Right renal pelvis (tissue), 4 donors: ENCODE measurements around the gene MS4A18. TPM values are rescaled to one million over a fixed set of nuclear protein-coding genes. Genes with fewer than 3 reads are reported as not detected.
"Not testable (repeated sequence)": the region's sequence is repeated elsewhere in the genome, so short reads cannot be mapped to it uniquely, and the experiment has no call there.

Experiments
- DNase-seq, 4 donors: peaks; one replicate each; pipeline ENCODE4 v3.0.0-alpha.2; 2013; ENCODE audit warnings: low read depth in 4 of 4, low spot score in 3 of 4, missing footprints in 1 of 4
- polyA plus RNA-seq, 4 donors: library from polyadenylated mRNA; unstranded; fragments of 120-200 nt; gene quantifications; one replicate each; pipeline ENCODE4 v1.2.1, GENCODE V29; 2013; ENCODE audit not compliant: insufficient read length in 4 of 4

MS4A18 gene
- not detected for polyA plus RNA-seq

DNA sequence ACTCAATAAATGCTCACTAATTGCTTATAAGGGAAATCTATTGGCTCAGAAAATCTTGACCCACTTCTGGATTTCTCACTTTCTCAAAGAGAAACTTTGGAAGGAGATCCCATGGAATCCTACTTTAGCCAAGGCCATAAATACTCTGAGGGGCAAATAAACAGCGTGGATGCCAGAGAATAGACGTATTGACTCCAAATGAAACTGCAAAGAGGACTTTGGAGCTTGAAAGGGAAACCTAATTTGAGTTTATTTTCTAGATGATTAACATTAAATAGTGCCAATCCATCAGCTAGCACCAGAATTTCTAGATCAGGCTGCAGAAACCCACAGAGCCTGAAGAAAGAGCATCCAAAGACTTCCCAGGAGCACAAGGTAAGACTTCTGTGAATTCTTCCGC is at the start of gene MS4A18:
Gene MS4A18, plus strand, starts transcription at position 301 of the 400 bp plus-strand sequence.
- DNase-seq = no peak

DNA sequence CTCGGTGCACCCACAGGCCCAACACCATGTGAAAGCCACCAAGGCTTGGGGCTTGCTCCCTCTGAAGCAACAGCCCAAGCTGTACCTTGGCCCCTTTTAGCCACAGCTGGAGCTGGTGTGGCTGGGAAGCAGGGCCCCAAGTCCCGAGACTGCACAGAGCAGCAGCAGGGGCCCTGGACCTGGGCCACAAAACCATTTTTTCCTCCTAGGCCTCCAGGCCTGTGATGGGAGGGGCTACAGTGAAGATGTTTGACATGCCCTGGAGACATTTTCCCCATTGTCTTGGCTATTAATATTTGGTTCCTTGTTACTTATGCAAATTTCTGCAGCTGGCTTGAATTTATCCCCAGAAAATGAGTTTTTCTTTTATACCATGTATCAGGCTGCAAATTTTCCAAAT is 46.3 kb upstream of the MS4A18 start:
- DNase-seq = not testable (repeated sequence)

DNA sequence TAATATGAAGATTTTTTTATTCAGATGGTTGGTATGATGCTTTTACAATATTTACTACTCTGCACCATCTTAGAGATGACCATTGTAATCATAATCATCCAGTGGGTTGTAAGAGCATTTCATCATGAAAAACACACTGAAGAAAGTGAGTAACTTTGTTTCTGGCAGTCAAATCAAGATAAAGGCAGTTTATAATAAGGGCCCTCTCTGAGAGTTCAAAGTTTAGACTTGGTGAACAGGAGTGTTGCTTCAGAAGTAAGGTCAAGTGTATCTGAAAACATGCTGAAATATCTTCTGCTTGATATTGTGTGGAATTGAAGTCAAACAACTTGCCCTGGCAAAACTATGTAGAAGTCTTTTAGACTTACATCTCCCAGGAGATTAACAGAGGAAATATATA is 44.6 kb upstream of the MS4A18 start:
- DNase-seq = no peak

DNA sequence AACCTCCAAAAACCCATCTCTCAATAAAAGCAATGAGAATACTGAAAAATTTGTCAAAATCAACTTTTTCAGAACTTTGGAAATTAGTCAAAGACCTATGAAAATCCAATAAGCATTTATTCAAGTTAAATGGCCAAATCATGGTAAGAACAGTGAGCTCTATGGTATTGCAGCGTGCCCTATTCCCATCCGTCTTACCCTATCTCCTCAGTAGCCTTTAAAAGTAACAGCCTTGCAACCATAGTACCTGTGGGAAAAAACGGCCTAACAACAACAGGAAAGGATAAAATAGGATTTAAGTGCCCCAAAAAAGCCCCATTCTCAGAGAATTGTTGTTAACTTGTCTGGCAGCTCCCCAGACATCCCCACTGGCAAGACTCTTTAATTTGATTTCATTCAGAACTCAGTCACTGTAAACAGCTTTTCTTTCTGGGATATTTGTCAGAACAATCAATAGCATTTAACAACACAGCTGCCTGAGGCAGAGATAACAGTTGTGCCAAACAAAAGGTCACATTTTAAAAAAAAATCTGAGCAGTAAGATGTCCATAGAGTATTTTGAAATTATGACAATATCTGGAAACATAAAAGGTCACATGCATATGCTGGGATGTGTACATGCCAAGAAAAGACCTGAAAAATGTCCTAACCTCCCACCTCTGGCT is 43.9 kb upstream of the MS4A18 start:
- DNase-seq = no peak

DNA sequence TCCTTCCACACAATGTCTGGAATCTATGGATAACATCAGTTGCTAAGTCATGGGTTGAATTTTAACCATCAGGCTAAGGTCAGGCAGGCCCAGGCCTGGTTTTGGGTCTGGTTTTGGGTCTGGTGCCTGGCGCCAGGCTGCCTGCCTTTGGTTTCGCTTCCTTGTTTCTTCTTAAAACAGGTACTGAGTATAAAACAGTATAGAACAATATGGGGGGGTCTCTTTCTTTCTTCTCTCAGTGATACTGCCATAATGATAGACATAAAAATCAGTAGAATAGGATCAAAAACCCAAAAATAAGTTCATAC is 40.0 kb upstream of the MS4A18 start:
- not testable (repeated sequence) for DNase-seq

DNA sequence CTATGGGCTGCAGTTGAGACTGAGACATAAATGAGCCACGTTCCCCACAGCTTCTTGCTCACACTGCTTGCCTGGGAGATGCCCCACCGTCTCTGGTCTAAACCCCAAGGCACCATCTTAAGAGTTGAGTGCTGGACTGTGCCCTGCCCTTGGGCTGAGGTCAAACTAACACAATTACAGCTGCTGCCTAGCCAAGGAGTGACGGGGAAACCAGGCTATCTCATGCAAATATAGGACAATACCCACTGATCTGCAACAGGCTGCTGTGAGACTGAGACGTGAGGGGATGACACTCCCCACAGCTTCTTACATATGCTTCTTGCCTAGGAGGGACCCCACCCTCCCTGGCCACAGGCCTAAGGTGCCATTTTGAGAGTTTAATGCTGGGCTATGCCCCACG is 32.9 kb upstream of the MS4A18 start:
- no peak for DNase-seq

DNA sequence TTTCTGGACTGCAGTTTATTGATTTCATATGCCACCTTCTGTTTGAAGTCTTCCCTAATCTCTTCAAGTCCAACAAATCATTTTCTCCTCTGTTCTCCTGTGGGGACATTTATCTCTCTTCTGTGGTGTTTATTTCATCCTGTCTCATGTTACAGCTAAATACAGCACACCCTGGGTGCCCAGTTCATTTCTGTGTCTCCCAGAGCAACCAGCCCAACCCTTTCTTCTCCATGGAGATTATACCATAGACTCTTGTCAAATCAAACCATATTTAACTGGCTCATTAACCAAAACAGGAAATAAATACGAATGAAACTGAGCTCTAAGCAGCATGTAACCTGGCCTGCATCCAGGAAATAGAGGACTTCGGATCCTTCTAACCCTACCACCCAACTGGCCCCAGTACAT is 25.2 kb upstream of the MS4A18 start, which contains the start of gene MS4A8:
Gene MS4A8, plus strand, starts transcription at position 329 of the 408 bp plus-strand sequence. CDS start 1,249 bp downstream, outside the sequence.
- DNase-seq = no peak

DNA sequence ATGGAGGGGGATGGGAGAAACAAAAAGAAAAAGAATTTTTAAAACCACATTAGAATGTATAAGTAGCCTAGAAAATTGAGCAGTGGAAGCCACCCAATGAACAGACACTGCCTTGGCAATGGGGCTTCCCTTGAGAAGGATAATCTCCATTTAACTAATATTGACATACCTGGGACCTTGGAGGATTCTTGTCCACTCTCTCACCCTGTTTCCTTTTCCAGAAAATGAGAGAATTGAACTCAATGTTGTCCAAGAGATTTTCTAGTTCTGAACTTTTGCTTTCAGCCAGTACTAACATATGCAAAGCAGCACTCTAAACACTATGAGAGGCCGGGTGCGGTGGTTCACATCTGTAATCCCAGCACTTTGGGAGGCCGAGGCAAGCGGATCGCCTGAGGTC is 24.6 kb upstream of the MS4A18 start:
- no peak for DNase-seq

DNA sequence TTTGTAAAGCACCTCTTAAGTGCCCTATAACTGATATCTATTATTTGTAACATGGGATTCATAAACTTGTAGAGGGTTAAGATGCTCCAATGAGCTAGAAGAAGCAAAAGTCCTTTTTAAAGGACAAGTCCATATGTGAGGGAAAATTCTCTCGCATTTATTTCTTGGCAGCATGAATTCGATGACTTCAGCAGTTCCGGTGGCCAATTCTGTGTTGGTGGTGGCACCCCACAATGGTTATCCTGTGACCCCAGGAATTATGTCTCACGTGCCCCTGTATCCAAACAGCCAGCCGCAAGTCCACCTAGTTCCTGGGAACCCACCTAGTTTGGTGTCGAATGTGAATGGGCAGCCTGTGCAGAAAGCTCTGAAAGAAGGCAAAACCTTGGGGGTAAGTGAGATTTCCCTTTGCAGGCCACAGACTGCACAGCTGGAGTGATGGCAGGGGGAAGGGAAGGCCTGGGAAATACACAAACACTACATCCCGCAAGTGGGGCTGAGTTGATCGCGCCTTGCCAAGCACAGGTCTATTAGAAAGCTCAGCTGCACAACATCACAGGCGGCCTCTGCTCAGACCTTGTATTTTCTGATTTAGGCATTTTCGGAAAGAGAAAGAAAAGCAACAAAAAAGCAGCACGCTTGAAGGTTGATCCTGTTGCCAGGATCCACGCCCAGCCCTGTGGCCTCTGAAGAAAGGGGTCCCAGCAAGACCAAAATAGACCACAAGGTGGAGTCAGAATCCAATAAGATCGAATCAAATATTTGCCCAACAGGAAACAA is 23.6 kb upstream of the MS4A18 start:
- peak in 2 of 4 donors; percentile 2 to 11 for DNase-seq

DNA sequence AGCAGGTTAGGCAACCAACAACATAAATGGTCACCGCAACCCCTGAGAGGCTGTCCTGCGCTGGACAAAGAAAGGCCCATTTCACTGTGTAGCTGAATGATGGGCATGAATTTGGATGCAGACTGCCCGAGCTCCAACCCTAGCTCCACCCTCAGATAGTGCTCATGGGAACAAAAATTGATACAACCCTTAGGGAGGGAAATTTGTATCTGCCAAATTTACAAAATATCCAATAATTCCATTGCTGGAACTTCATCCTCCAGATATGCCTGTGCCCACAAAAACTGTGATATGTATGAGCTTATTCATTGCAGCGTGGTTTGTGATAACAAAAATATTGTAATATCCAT is 23.1 kb upstream of the MS4A18 start:
- no peak for DNase-seq

DNA sequence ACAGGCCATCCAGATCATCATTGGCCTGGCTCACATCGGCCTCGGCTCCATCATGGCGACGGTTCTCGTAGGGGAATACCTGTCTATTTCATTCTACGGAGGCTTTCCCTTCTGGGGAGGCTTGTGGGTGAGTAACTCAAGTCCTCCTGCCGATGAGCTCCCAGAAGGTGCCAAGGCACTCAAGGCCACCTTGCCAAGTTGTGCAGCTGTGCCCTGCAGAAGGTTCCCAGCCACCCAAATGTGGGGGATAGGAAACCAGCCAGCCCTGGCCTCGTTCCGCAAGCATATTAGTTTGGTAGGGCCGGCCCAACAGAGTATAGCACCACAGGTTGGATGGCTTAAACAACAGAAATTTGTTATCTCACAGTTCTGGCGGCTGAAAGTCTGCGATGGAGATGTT is 21.1 kb upstream of the MS4A18 start:
- no peak for DNase-seq

DNA sequence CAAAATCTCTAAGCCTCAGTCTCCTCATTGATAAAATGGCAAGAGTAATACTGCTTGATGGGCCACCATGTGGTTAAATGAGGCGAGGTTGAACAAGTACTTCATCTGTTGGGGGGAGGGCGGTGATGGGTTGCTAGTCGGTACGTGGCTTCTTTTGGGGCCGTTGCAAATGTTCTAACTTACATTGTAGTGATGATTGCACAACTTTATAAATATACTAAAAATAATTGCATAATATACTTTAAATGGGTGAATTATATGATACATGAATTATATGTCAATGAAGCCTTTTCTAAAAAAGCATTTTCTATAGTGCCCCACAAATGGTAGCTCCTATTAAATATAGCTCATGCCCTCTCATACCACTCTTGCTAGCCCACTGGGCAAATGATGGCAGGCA is 18.6 kb upstream of the MS4A18 start:
- no peak for DNase-seq

DNA sequence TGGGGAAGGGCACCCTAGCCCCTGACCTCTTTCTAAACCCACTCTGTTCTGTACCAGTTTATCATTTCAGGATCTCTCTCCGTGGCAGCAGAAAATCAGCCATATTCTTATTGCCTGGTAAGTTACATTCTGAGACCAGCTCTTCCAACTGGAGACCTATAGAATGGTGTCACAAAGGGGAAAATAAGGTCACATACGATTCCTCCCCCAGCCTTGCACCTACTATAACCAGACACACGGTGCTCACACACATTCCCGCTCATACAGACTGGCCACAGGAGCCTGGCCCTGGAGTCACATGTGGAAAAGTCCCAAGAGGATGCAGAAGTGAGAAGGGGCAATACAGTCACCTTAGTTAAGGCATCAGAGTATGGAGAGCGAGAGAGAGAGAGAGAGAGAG is 17.6 kb upstream of the MS4A18 start:
- DNase-seq = no peak

DNA sequence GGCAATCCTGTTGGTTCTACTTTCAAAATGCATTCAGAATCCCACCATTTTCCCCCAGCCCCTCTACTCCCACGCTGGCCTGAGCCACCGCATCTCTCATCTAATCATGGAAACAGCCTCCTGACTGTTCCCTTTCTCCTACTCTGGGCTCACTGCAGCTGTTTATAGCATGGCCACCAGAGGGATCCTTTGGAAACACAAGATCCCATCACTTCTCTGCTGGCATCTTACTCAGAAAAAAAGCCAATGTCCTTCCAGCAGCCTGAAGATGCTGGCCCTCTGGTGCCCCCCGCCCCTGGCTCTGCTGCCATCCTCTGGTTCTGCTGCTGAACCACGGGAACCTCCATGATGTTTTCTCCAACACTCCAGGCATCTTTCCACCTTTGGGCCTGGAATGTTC is 14.0 kb upstream of the MS4A18 start:
- DNase-seq = no peak

DNA sequence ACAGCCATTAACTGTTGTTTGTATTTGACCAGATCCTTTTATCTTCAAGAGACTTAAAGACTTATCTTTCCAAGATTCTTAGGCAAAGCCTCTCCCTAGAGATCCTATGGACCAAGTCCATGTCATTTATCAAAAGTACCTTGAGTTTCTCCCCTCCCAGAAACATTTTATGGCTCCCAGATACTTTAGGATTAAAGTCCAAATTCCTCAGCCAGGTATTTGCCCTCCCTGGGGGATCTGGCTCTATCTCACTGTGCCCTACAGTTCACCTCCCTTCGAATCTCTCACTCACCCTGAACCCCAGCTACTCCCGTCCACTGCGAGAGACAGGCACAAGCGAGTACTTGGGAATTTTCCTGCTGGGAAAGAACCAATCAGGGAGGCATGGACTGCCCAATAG is 13.2 kb upstream of the MS4A18 start:
- DNase-seq = no peak

DNA sequence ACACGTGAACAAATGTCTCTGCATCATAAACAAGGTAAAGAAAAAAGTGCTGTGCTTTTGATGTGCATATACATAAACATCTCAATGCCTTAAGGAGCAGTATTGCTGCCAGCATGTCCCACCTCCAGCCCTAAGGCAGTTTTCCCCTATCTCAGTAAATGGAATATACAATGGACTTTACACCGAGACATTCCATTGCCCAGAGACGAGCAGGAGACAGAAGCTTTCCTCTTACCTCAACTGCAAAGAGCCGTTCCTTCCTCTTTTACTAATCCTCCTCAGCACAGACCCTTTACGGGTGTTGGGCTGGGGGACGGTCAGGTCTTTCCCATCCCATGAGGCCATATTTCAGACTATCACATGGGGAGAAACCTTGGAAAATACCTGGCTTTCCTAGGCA is 11.1 kb upstream of the MS4A18 start:
- not testable (repeated sequence) for DNase-seq

DNA sequence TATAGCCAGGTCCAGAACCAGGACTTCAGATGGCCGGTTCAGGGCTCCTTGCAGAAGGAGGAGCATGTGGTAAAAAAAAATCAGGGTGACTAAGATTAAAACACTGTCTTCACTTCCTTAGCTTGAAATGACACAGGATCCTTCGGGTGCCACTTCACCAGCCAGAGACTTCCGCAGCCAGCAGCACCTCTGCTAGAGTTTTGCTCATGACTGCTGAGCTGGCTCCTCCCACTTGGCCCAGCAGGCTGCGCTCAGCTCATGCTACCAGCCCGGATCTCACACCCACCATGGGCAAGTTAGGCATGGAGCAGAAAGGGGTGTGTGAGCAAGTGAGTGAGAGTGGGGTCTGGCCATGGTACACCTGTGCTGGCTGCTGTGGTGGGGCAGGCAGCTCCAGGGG is 6.6 kb upstream of the MS4A18 start:
- no peak for DNase-seq

DNA sequence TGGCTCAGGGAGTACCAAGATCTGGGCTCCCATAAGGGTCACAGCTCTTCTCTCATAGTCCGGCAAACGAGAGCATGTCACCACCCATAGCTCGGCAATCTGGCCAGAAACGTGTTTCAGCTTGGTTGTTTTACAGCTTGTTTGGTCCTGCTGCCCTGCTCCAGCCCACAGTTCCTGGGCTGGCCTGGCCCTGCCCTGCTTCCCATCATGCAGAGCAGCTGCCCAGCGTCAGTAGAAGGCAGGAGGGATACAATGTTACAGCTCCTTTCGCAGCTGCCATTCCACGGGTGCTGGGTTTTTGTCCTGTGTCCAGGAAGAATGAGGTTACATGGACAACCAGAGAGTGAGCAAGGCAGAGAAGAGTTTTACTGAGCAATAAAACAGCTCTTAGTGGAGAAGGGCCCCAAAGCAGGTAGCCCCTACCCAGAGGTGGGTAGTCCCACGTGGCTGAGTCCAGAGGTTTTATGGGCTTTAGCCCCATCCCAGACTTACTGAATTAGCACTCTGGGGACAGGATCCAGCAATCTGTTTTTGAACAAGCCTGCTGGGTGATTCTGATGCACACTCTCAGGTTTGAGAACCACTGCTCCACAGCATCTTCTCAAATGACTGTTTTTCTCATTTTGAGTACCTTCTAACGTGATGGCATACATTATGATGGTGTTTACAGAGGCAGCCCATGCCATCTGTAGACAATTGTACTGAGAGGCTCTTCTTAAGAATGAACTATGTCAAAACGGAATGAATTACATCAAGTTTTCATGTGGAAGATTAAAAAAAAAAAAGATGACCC is 5.8 kb upstream of the MS4A18 start:
- DNase-seq = no peak

DNA sequence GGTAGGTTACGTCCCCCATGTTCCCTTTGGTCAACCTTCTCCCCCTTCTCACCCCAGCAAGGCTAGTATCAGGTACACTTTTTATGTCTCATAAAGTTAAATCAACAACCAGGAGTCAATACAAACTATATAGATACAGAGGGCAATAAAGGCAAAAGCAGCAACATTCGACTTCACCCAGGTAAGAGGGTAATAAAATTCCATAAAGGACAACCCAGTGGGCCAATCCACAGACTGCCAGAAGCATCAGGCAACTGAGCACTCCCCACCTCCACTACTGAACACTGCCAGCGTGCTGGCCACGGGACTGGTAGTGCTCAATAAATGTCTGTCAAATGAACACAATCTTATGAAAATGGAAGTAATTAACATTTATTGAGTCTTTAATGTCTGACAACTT is 5.1 kb upstream of the MS4A18 start:
- DNase-seq = no peak

DNA sequence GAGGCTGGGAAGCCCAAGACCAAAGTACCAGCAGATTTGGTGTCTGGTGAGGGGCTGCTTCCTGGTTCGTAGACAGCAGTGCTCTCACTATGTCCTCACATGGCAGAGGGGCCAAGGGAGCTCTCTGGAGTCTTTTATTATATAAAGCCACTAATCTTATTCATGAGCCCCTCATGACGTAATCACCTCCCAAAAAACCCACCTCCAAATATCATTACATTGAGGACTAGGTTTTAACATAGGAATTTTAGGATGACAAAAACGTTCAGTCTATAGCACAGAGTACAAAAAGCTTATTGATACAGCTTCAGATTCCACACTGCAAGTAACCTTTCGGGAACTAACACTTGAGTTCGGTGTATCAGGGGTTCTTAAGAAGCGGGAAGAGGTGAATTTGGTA is 4.1 kb upstream of the MS4A18 start:
- DNase-seq = no peak

DNA sequence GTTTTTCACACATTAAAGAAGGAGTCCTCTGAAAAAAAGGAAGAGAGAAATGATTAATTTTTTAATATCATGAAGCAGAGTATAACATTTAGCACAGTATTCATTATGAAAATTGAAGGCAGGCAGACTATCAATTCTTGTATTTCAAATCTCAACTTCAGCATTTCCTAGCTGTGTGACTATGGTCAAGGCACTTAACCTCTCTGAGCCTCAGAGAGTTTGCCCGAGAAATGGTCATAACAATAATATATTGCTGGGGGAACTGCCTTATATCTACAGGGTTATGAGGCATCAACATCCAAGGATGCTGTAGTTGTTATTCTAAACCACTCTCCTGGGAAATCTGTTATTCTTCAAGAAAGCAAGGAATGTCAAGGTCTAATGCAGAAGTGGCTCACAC is 1.1 kb downstream of the MS4A18 start:
- no peak for DNase-seq

DNA sequence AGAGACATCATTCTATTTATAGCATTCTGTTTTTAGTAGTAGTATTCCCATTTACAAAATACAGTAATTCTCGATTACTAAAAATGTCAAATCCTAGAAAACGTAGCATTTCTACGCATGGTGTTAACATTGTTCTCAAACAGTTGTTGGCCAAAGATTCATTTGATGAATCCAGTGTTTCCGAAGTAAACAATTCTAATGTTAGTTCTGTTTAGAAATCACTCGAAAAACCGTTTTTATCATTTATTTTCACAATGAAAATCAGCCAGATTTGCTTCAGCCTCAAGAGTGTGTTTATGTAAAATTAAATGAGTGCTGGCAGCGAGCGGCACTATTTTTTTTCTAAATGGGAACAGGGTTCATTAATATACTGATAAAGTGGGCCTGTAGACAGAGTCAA is 7.1 kb downstream of the MS4A18 start:
- DNase-seq = no peak
